Pancreas (tissue), 10 donors: ENCODE measurements around the gene HOMER1. TPM values are rescaled to one million over a fixed set of nuclear protein-coding genes. Genes with fewer than 3 reads are reported as not detected.

Experiments used
- ATAC-seq, 4 donors: fragments of 200-7000 bp; cut with Tn5 transposase; one replicate each; pipeline versions ENCODE4 v1.8.0 to v1.9.1; 2020; ENCODE audit warnings: mild to moderate bottlenecking in 4 of 4, moderate library complexity in 4 of 4
- DNase-seq, 6 donors: peaks; one replicate each; pipeline ENCODE4 v3.0.0-alpha.2; 2020
- FAIRE-seq: peaks from 2 replicates; lab custom pipeline; 2012; peaks lifted over from hg19 to GRCh38; lab: Jason Lieb, UNC
- H3K27ac ChIP-seq, 4 donors: fragments of 200-600 bp; sonication (generic); 1 replicate in 3 of 4; 2 replicates in 1 of 4; pipeline versions ENCODE4 v1.5.0 to v1.8.0; 2020
- H3K27me3 ChIP-seq, 4 donors: fragments of 200-600 bp; one replicate each; pipeline ENCODE4 v1.8.0; 2021
- H3K36me3 ChIP-seq, 3 donors: fragments of 200-600 bp; sonication (generic) in 1 of 3; one replicate each; pipeline versions ENCODE4 v1.5.0 to v1.8.0; 2020 to 2021
- H3K4me1 ChIP-seq, 3 donors: fragments of 200-600 bp; one replicate each; pipeline ENCODE4 v1.8.0; 2021
- H3K4me3 ChIP-seq, 4 donors: fragments of 200-600 bp; sonication (generic) in 2 of 4; one replicate each; pipeline versions ENCODE4 v1.5.0 to v1.8.0; 2020 to 2021
- H3K9me3 ChIP-seq, 4 donors: fragments of 200-600 bp; one replicate each; pipeline ENCODE4 v1.8.0; 2021
- CTCF ChIP-seq, 4 donors: fragments of 200-600 bp; sonication (generic) in 3 of 4; IDR thresholded peaks; one replicate each; pipeline versions ENCODE4 v1.5.0 to v1.8.0; 2021; ENCODE audit warnings: antibody characterized with exemption in 4 of 4
- WGBS, 2 donors: extraction: QIAGEN DNeasy Blood & Tissue Kit; methylation state at CpG; one replicate each; pipeline ENCODE4 v1.1.7; 2013; 5-methylcytosine and 5-hydroxymethylcytosine counted together
- intact Hi-C, 3 donors: fragments of 100-400 bp; cut with DNase I; formaldehyde crosslinking; loops; one replicate each; pipeline versions ENCODE4 v1.11.1 to v1.14.2; 2022
- polyA plus RNA-seq, 2 donors: library from polyadenylated mRNA; stranded (reverse); fragments of 200-250 nt; gene quantifications; one replicate each; pipeline ENCODE4 v1.2.3, GENCODE V29; 2013
- total RNA-seq, 6 donors: library from RNA; stranded (reverse); fragmentation: NEBNext Ultra II Directional in 4 of 6; extraction: Animal tissue kit (Norgen Biotek cat#: 25700) in 4 of 6; gene quantifications; one replicate each; pipeline versions ENCODE4 v1.2.1 to v1.2.4, GENCODE V29; 2021 to 2023
- donor health status: healthy with polysubstance abuse.
- donor health status: DM: no; HTN: no; CAD: no; lungs with moderate emphysema.
- donor health status: DM: no; HTN: no; CAD: no.
- donor health status: control.
- donor health status: control.
- donor health status: Bipolar disorder and iron deficiency.
- donor health status: DM: yes; HTN: yes; CAD: no.
- donor health status: DM: no; HTN: no; CAD: no.
- donor health status: DM: no; HTN: no; CAD: no.
- donor health status: DM: yes; HTN: yes; CAD: no.

The HOMER1 gene
- total and polyA plus RNA-seq, 8 donors = 0.56 to 3.6 (median 1.3) TPM

- Histone ChIP-seq H3K4me1 (peaks cover 0 to 10% (median 0%) of the 10 kb centered on the region in 3 donors), H3K9me3 (no peaks in the 10 kb centered on the region), H3K4me3 (peak overlapping the region; percentile 69 to 91 (median 80)), H3K36me3 (no peaks in the 10 kb centered on the region), H3K27me3 (no peaks in the 10 kb centered on the region), H3K27ac (peak overlapping the region; percentile 90 to 98 (median 96))
- no peak for TF ChIP-seq CTCF (IDR thresholded peaks at IDR 0.05)
- intact Hi-C loops = no loop called here
- ATAC-seq (peak; percentile 83 to 89 (median 86)), FAIRE-seq (no peak), DNase-seq (peak; percentile 89 to 93 (median 90))
- WGBS, 2 donors = 0 to 1% methylated on average over 30 to 38 of the region's 38 CpGs
Observed at GRCh38 chr5:79514391-79515105, 614 bp upstream of the HOMER1 start.

- Histone ChIP-seq H3K9me3 (no peaks in the 10 kb centered on the region), H3K36me3 (no peaks in the 10 kb centered on the region), H3K4me1 (peaks cover 0 to 10% (median 0%) of the 10 kb centered on the region in 3 donors), H3K4me3 (peak overlapping the region; percentile 69 to 91 (median 80)), H3K27ac (peak overlapping the region; percentile 90 to 98 (median 96)), H3K27me3 (no peaks in the 10 kb centered on the region)
- 0 to 1% methylated on average over 26 of the region's 26 CpGs for WGBS, 2 donors
- intact Hi-C loops = no loop called here
- DNase-seq (no peak), FAIRE-seq (no peak), ATAC-seq (peak in 3 of 4 donors; percentile 0 to 7 (median 5))
- TF ChIP-seq CTCF (IDR thresholded peaks at IDR 0.05) = no peak
Observed at GRCh38 chr5:79513308-79513703, 628 bp downstream of the HOMER1 start.

GRCh38 chr5:79512471-79513307 is 1.2 kb downstream of the HOMER1 start:
- 2% methylated on average over 29 of the region's 29 CpGs for WGBS, 2 donors

GRCh38 chr5:79512049-79512448 is 1.9 kb downstream of the HOMER1 start:
- WGBS, 2 donors = 18% methylated on average over 11 of the region's 11 CpGs
- no peak for DNase-seq
- no peak for TF ChIP-seq CTCF (IDR thresholded peaks at IDR 0.05)
- Histone ChIP-seq H3K4me1 (peaks cover 0 to 10% (median 0%) of the 10 kb centered on the region in 3 donors), H3K36me3 (no peaks in the 10 kb centered on the region), H3K4me3 (peak overlapping the region in 1 of 4 donors; percentile 88), H3K27me3 (no peaks in the 10 kb centered on the region), H3K27ac (no peak overlapping the region), H3K9me3 (no peaks in the 10 kb centered on the region)
- ATAC-seq = no peak
- intact Hi-C loops = no loop called here
- FAIRE-seq = no peak

More at GRCh38 chr5:79512471-79513307, 1.2 kb downstream of the HOMER1 start:
- H3K27ac ChIP-seq = no peak overlapping the region
- DNase-seq = peak in 1 of 6 donors; percentile 24
- H3K27me3 ChIP-seq = no peaks in the 10 kb centered on the region
- H3K4me3 ChIP-seq = peak overlapping the region; percentile 69 to 91 (median 80)
- H3K36me3 ChIP-seq = no peaks in the 10 kb centered on the region
- intact Hi-C loops = no loop called here
- FAIRE-seq = no peak
- no peak for TF ChIP-seq CTCF (IDR thresholded peaks at IDR 0.05)
- no peak for ATAC-seq
- H3K4me1 ChIP-seq = peaks cover 0 to 10% (median 0%) of the 10 kb centered on the region in 3 donors
- H3K9me3 ChIP-seq = no peaks in the 10 kb centered on the region
